K562 (cell line): ENCODE data around the gene ANKLE2. TPM values are rescaled to one million over a fixed set of nuclear protein-coding genes. Genes with fewer than 3 reads are reported as not detected.

Source experiments
- ATAC-seq: fragments of 200-7000 bp; cut with Tn5 transposase; 3 replicates; pipeline ENCODE4 v1.9.1; 2020; ENCODE audit warnings: moderate library complexity
- BruUV-seq: library from RNA; stranded (reverse); fragments of 400-500 nt; replicated peaks from 2 replicates; lab custom pipeline; 2021; lab: Mats Ljungman, UMichigan
- CTCF ChIA-PET: fragments of 300-600 bp; formaldehyde crosslinking; extraction: SDS; loops from one replicate; lab custom pipeline; 2021; ENCODE audit warnings: low intra/inter-chr PET ratio; lab: Yijun Ruan, JAX
- POLR2A ChIA-PET: fragments of 300-600, 350-650 bp; sonication (Branson Sonifier 250); formaldehyde crosslinking; extraction: SDS; loops from one replicate; lab custom pipeline; 2021; ENCODE audit warnings: antibody characterized with exemption, inconsistent platforms; lab: Yijun Ruan, JAX
- DNase-seq, 4 experiments: peaks; one replicate each; pipeline versions ENCODE4 v3.0.0 to v3.0.0-alpha.2; 2011 to 2018; ENCODE audit warnings: low spot score in 3 of 4, mixed read lengths in 3 of 4; ENCODE audit errors: extremely low read depth in 1 of 4
- FAIRE-seq: peaks from 2 replicates; lab custom pipeline; 2011; peaks lifted over from hg19 to GRCh38; lab: Jason Lieb, UNC
- H2AFZ ChIP-seq: 2 replicates; pipeline ENCODE4 v1.6.0; 2011; ENCODE audit warnings: low read depth, low read length, control low read depth, inconsistent platforms
- H3K27ac ChIP-seq: fragments of 200-600 bp; 3 replicates; pipeline ENCODE4 v1.8.0; 2011; ENCODE audit warnings: low read depth, mild to moderate bottlenecking, control low read depth, inconsistent platforms, low read length, moderate library complexity, mixed read lengths; ENCODE audit errors: extremely low read depth
- H3K27me3 ChIP-seq, 2 experiments: fragments of 300-600 bp in 1 of 2; 2 replicates in 1 of 2; 3 replicates in 1 of 2; pipeline versions ENCODE4 v1.6.0 to v1.8.0; 2011; ENCODE audit warnings: inconsistent platforms in 2 of 2, low read length in 2 of 2, mild to moderate bottlenecking in 1 of 2, mixed read lengths in 1 of 2, moderate library complexity in 1 of 2; ENCODE audit not compliant: control insufficient read depth in 2 of 2, insufficient read depth in 2 of 2
- H3K36me3 ChIP-seq: fragments of 300-600 bp; 3 replicates; pipeline ENCODE4 v1.8.0; 2011; ENCODE audit warnings: mild to moderate bottlenecking, low read length, inconsistent platforms; ENCODE audit not compliant: control insufficient read depth, insufficient read depth
- H3K4me1 ChIP-seq, 2 experiments: fragments of 200-600 bp in 1 of 2; replicated peaks in 1 of 2; 2 replicates in 1 of 2; 3 replicates in 1 of 2; pipeline versions ENCODE4 v1.5.1 to v1.8.0; 2011; ENCODE audit warnings: inconsistent platforms in 2 of 2, low read length in 2 of 2, mild to moderate bottlenecking in 1 of 2, mixed read lengths in 1 of 2, moderate library complexity in 1 of 2; ENCODE audit not compliant: control insufficient read depth in 2 of 2, insufficient read depth in 2 of 2
- H3K4me2 ChIP-seq: 2 replicates; pipeline ENCODE4 v1.6.1; 2011; ENCODE audit warnings: low read length, control low read depth, inconsistent platforms, mixed read lengths; ENCODE audit not compliant: insufficient read depth
- H3K4me3 ChIP-seq: fragments of 200-600 bp; sonication (generic), shearing (Covaris generic); 2 replicates; pipeline ENCODE4 v1.5.1; 2016; ENCODE audit warnings: control low read depth, inconsistent platforms
- H3K79me2 ChIP-seq: fragments of 200-600 bp; 3 replicates; pipeline ENCODE4 v1.8.0; 2011; ENCODE audit warnings: low read length, inconsistent platforms; ENCODE audit not compliant: control insufficient read depth, insufficient read depth
- H3K9ac ChIP-seq, 2 experiments: 2 replicates each; pipeline versions ENCODE4 v1.6.0 to v1.6.1; 2011; ENCODE audit warnings: low read depth in 2 of 2, low read length in 2 of 2, control low read depth in 1 of 2, inconsistent platforms in 1 of 2, mild to moderate bottlenecking in 1 of 2, mixed read lengths in 1 of 2; ENCODE audit not compliant: insufficient read depth in 1 of 2
- H3K9me1 ChIP-seq: one replicate; pipeline ENCODE4 v1.6.0; 2011; ENCODE audit warnings: inconsistent platforms, mild to moderate bottlenecking, low read length, moderate library complexity; ENCODE audit not compliant: control insufficient read depth, insufficient read depth
- H3K9me3 ChIP-seq: replicated peaks from 2 replicates; pipeline ENCODE4 v1.5.1; 2011; ENCODE audit warnings: low read depth, low read length, inconsistent platforms; ENCODE audit not compliant: control insufficient read depth, insufficient read depth
- H4K20me1 ChIP-seq: replicated peaks from 2 replicates; pipeline ENCODE4 v1.6.1; 2011; ENCODE audit warnings: low read length, inconsistent platforms, mixed read lengths; ENCODE audit not compliant: control insufficient read depth, insufficient read depth
- FUS ChIP-seq: fragments of 200-400 bp; formaldehyde crosslinking; optimal IDR thresholded peaks from 2 replicates; pipeline ENCODE3; 2017; ENCODE audit warnings: low read depth, low read length
- GATA2 ChIP-seq: sonication (generic); formaldehyde crosslinking; IDR thresholded peaks from 2 replicates; pipeline ENCODE4 v1.4.0; 2020; ENCODE audit warnings: mild to moderate bottlenecking, missing genetic modification reagents
- NRF1 ChIP-seq, 2 experiments: fragments of 450-650 bp; IDR thresholded peaks in 1 of 2; conservative IDR thresholded peaks in 1 of 2; 2 replicates each; pipeline ENCODE4 v1.6.1; 2014; ENCODE audit warnings: mild to moderate bottlenecking in 2 of 2
- POLR2G ChIP-seq: fragments of 200-400 bp; formaldehyde crosslinking; IDR thresholded peaks from 2 replicates; pipeline ENCODE4 v1.6.1; 2017; ENCODE audit warnings: low read depth, mild to moderate bottlenecking, antibody characterized with exemption, low read length, moderate library complexity
- RNF2 ChIP-seq: sonication (generic); IDR thresholded peaks from 2 replicates; pipeline ENCODE4 v1.6.1; 2016
- ZNF41 ChIP-seq: fragments of 250-450 bp; sonication (Bioruptor Pico); conservative IDR thresholded peaks from 2 replicates; pipeline ENCODE4 v1.4.0; 2020; ENCODE audit warnings: mild to moderate bottlenecking
- WGBS: fragments of 100-300 bp; shearing (Covaris generic); methylation state at CpG from one replicate; pipeline ENCODE4 v1.1.6; 2016; ENCODE audit warnings: low coverage, mixed read lengths; ENCODE audit not compliant: insufficient coverage; ENCODE audit errors: missing lambda C conversion rate; 5-methylcytosine and 5-hydroxymethylcytosine counted together
- in situ Hi-C: fragments of 300-500 bp; cut with MboI; formaldehyde crosslinking; loops from 4 replicates; pipeline ENCODE4 v1.15.0; 2018; ENCODE audit warnings: inconsistent platforms, mixed read lengths
- intact Hi-C: fragments of 100-400 bp; cut with micrococcal nuclease; formaldehyde crosslinking; loops from 2 replicates; pipeline ENCODE4 v1.14.2; 2022
- polyA plus RNA-seq, 8 experiments: library from polyadenylated mRNA; depleted of rRNA in 4 of 8; stranded (reverse) in 5 of 8; unstranded in 3 of 8; fragments of >200 nt; fragmentation: Nextera tagmentation in 2 of 8; fragmentation: Illumina TruSeq in 1 of 8; extraction: Ambion mirVana in 2 of 8; extraction: Trizol in 1 of 8; gene quantifications; 2 replicates each; pipeline versions ENCODE4 v1.2.1 to v1.2.3, GENCODE V29; 2011 to 2014; ENCODE audit warnings: inconsistent platforms in 1 of 8, missing spikeins in 1 of 8
- total RNA-seq, 7 experiments: library from RNA; depleted of rRNA in 6 of 7; stranded (reverse); fragments of >200 nt in 6 of 7; fragmentation: Illumina TruSeq in 2 of 7; extraction: Trizol in 2 of 7; gene quantifications; 2 replicates each; pipeline versions ENCODE4 v1.2.1 to v1.2.3, GENCODE V29; 2011 to 2021; ENCODE audit warnings: low replicate concordance in 1 of 7
- TF ChIP-seq, protein P1 (sequence below): sonication (generic); formaldehyde crosslinking; IDR thresholded peaks from 2 replicates; pipeline ENCODE4 v1.8.0; 2023; ENCODE audit warnings: missing genetic modification reagents, mild to moderate bottlenecking, borderline replicate concordance
- TF ChIP-seq, protein P2 (sequence below): IDR thresholded peaks from 2 replicates; pipeline ENCODE4 v1.6.1; 2016; ENCODE audit warnings: missing genetic modification characterization, missing compliant biosample characterization

ANKLE2 gene
- total and polyA plus RNA-seq, 9 of the 15 experiments (the other 6 are each of a cell fraction or from before 2014, with no cell fraction given): 3.2 to 57.7 (median 45.6) TPM

DNA sequence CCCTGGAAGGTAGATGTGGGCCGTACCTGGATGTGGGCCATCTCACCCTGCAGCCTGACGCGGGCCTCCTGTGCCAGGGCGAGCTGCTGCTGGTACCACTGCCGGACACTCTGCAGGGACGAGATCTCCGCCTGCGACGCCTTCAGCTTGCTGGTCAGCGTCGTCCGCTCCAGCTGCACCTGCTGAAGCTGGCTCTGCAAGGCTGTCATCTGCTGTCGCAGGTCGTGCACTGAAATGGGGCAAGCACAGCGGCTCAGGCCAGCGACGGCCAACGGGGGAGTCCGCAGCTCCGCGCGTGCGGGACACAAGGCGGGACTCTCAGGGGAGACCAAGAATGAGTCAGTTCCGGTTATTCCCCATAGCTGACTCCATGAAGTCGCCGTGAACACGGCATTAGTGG lies 40.1 kb upstream of the ANKLE2 start:
- Histone ChIP-seq H2AFZ (no peak overlapping the region), H3K9ac (no peak overlapping the region), H3K27ac (no peak overlapping the region), H3K27me3 (no peaks in the 10 kb centered on the region), H3K4me1 (peaks cover 0 to 9% of the 10 kb centered on the region in 2 experiments; a peak in 1 of 5 replicates), H3K4me2 (no peak overlapping the region), H3K79me2 (peaks cover 15% of the 10 kb centered on the region), H3K36me3 (peaks cover 87% of the 10 kb centered on the region; the same call in 2 of the 3 replicates), H4K20me1 (peaks cover 13% of the 10 kb centered on the region), H3K4me3 (no peak overlapping the region), H3K9me3 (no peaks in the 10 kb centered on the region), H3K9me1 (peaks cover 2% of the 10 kb centered on the region)
- ATAC-seq (no peak), FAIRE-seq (no peak), DNase-seq (no peak)
- 91% methylated on average over 25 of the region's 28 CpGs for WGBS
- intact Hi-C loops (no loop called here), in situ Hi-C loops (no loop called here)
- ChIA-PET CTCF (no interaction called here), POLR2A (interaction anchor here (0.7 kb wide), 2 partner anchors 21 to 40 kb away, joined by 3 to 4 read pairs; no protein-coding TSS in a partner anchor)
- TF ChIP-seq POLR2G (peak; percentile 18; the same call in 1 of the 2 replicates), FUS (no peak), ZNF41 (CRISPR knock-in tag) (no peak)
- BruUV-seq: no TSS peak

DNA sequence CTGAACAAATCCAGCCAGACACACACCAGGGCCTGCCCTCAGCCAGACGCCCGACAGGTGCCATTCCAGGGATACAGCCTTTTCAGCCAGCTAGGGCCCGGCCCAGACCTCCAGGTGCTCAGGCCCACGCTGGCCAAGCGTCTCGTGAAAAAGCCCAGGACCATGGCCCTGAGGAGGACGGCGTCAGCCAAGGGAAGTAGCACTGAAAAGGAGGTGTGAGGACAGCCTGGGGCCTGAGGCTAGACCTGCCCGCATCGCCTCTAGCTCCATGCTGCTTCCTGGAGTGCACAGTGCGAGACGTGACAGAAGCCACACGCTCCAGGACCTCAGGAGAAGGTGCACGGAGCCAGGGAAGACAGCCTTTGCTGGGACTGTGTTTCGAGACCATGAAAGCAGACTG lies 37.2 kb upstream of the ANKLE2 start:
- 0 out of 5 replicates have a peak, but pooled peaks cover 0 to 4% of the 10 kb centered on the region in 2 experiments for H3K4me1 ChIP-seq
- no peak for DNase-seq
- no peaks in the 10 kb centered on the region for H4K20me1 ChIP-seq
- H3K9ac ChIP-seq: peak overlapping the region in 1 of 2 experiments; percentile 73; a peak in 1 of 4 replicates
- no peaks in the 10 kb centered on the region for H3K9me3 ChIP-seq
- POLR2A ChIA-PET: interaction anchor here (0.9 to 1.0 kb wide), 2 partner anchors 10 to 17 kb away, joined by 3 to 4 read pairs; no protein-coding TSS in a partner anchor
- no TSS peak for BruUV-seq
- in situ Hi-C loops: no loop called here
- intact Hi-C loops: no loop called here
- no peak overlapping the region for H3K4me2 ChIP-seq
- no peak for FAIRE-seq
- 97% methylated on average over 13 of the region's 15 CpGs for WGBS
- no peak overlapping the region for H2AFZ ChIP-seq
- no peak for ATAC-seq
- no peaks in the 10 kb centered on the region for H3K79me2 ChIP-seq
- H3K27ac ChIP-seq: no peak overlapping the region
- TF ChIP-seq POLR2G: 0 out of 2 replicates have a peak, but pooled peaks have one; percentile 27
- no peak for TF ChIP-seq GATA2 (CRISPR knock-in tag)
- no peak for TF ChIP-seq NRF1 (conservative IDR thresholded peaks at IDR 0.05 in 1 of 2, IDR thresholded peaks at IDR 0.05 in 1 of 2)
- TF ChIP-seq, protein P1, sequence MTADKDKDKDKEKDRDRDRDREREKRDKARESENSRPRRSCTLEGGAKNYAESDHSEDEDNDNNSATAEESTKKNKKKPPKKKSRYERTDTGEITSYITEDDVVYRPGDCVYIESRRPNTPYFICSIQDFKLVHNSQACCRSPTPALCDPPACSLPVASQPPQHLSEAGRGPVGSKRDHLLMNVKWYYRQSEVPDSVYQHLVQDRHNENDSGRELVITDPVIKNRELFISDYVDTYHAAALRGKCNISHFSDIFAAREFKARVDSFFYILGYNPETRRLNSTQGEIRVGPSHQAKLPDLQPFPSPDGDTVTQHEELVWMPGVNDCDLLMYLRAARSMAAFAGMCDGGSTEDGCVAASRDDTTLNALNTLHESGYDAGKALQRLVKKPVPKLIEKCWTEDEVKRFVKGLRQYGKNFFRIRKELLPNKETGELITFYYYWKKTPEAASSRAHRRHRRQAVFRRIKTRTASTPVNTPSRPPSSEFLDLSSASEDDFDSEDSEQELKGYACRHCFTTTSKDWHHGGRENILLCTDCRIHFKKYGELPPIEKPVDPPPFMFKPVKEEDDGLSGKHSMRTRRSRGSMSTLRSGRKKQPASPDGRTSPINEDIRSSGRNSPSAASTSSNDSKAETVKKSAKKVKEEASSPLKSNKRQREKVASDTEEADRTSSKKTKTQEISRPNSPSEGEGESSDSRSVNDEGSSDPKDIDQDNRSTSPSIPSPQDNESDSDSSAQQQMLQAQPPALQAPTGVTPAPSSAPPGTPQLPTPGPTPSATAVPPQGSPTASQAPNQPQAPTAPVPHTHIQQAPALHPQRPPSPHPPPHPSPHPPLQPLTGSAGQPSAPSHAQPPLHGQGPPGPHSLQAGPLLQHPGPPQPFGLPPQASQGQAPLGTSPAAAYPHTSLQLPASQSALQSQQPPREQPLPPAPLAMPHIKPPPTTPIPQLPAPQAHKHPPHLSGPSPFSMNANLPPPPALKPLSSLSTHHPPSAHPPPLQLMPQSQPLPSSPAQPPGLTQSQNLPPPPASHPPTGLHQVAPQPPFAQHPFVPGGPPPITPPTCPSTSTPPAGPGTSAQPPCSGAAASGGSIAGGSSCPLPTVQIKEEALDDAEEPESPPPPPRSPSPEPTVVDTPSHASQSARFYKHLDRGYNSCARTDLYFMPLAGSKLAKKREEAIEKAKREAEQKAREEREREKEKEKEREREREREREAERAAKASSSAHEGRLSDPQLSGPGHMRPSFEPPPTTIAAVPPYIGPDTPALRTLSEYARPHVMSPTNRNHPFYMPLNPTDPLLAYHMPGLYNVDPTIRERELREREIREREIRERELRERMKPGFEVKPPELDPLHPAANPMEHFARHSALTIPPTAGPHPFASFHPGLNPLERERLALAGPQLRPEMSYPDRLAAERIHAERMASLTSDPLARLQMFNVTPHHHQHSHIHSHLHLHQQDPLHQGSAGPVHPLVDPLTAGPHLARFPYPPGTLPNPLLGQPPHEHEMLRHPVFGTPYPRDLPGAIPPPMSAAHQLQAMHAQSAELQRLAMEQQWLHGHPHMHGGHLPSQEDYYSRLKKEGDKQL (CRISPR knock-in tag): no peak
- TF ChIP-seq RNF2: no peak
- TF ChIP-seq, protein P2, sequence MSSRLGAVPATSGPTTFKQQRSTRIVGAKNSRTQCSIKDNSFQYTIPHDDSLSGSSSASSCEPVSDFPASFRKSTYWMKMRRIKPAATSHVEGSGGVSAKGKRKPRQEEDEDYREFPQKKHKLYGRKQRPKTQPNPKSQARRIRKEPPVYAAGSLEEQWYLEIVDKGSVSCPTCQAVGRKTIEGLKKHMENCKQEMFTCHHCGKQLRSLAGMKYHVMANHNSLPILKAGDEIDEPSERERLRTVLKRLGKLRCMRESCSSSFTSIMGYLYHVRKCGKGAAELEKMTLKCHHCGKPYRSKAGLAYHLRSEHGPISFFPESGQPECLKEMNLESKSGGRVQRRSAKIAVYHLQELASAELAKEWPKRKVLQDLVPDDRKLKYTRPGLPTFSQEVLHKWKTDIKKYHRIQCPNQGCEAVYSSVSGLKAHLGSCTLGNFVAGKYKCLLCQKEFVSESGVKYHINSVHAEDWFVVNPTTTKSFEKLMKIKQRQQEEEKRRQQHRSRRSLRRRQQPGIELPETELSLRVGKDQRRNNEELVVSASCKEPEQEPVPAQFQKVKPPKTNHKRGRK (tag): no peak
- no peak overlapping the region for H3K4me3 ChIP-seq
- peaks cover 84% of the 10 kb centered on the region; the same call in 2 of the 3 replicates for H3K36me3 ChIP-seq
- H3K9me1 ChIP-seq: no peaks in the 10 kb centered on the region
- CTCF ChIA-PET: no interaction called here
- H3K27me3 ChIP-seq: no peaks in the 10 kb centered on the region
